Activated CD4-positive, CD25-positive, alpha-beta regulatory T cell treated with anti-CD3 and anti-CD28 coated beads, Interleukin-2, amount 50 U/mL, for 72 hours (primary cell): Measurements from ENCODE around the gene PRR18.

Source experiments
- DNase-seq: peaks from one replicate; pipeline ENCODE4 v3.0.0; 2021

PRR18 gene

DNA sequence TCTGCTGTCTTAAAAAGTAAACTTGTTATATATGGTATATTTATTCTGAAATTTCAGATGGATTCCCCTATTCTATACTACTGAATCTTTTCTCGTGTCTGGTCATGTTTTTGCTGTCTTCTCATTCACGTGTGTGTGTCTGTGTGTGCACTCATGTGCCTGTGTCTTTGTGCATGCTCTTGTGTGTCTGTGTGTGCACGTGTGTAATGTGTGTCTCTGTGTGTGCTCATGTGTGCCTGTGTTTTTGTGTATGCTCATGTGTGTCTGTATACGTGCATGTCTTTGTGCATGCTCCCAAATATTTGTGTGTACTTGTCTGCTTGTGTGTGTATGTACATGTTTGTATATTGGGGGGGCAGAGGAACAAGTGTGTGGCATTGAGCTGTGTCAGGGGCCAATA is 34.0 kb downstream of the PRR18 start:
- no peak for DNase-seq

DNA sequence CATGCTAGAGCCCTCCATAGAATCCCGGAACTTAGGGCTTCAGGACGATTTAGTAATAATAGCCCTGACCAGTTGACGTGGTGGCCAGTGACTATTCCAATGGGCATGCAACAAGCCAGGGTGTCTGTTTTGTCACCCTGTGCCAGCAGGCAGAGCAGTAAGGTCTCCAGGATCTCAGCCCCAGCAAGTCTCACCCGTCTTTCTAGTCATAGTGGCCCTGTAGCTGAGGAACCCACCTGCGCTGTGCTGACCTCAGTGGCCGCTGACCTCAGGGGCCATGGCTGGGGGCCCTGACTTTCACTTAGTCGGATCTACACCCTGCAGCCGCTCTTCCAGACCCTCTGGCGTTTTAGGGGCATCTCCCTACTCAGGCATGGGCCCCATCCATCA is 36.8 kb downstream of the PRR18 start:
- DNase-seq, result no peak

DNA sequence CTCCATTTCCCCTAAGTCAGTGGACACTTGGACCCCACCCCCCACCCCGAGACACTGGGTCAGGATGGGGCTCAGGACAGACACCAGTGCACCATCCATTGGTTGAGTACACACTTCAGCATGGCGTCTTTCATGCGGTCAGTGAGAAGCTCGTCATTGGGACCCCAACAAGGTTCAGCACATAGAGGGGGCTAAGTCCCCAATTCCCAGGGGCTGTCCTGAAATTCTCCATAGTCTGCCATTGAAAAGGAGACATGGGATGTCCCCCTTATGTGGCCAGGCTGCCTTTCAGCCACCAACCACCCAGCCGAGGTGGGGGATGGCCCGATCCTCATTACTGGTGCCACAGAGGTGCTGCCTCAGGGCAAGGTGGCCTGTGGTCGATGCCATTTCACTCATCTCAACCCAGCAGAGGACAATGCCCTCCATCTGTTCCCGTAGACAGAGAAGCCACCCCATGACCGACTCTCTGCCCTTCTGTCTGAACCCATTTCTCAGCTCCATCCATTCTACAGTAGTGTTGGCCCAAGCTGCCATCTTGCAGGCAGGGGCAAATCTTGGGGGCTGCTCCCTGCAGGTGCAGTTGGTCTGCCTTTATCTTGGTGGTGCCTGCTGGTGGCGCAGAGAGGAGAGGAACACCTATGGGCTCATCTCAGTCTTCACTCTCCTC is 37.4 kb downstream of the PRR18 start:
- DNase-seq, result no peak

DNA sequence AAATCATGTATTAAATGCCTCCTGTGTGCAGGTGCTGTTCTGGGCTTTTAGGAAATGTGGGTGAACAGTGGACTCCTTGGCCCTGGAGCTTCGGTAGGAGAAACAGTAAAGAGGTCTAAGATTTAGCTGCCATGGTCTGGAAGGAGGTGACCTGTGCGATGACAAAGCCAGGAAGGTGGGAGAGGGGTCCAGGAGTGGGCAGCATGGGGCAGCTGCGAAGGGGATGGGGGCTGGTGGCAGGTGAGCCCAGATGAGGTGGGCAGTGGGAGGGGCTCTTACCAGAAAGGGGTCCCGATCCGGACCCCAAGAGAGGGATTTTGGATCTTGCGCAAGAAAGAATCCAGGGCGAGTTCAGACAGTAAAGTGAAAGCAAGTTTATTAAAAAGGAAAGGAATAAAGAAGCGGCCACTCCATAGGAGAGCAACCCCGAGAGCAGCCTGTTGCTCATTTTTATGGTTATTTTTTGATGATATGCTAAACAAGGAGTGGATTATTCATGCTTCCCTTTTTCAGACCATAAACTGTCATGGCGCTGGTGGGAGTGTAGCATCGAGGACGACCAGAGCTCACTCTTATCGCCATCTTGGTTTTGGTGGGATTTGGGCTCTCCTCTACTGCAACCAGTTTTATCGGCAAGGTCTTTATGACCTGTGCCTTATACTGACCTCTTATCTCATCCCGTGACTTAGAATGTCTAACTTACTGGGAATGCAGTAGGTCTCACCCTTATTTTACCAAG is 38.7 kb downstream of the PRR18 start:
- no peak for DNase-seq

DNA sequence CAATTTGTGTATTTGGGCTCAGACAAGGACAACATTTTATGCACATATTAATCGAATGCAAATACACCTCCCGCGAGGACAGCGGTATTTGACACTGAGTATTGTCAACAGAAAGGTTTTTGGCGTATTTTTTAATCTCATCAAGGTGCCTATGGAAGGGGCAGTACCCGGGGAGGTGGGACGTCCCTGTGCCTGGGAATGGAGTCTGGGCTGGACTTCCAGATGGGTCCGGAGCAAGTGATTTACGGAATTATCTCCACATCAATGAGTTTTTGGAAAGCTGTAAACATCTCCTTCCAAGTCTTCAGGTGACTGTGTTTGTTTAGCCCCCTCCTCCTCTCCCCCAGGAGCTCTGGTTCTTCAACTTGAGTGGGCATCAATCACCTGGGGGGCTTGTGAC is 39.8 kb downstream of the PRR18 start:
- DNase-seq, result no peak

DNA sequence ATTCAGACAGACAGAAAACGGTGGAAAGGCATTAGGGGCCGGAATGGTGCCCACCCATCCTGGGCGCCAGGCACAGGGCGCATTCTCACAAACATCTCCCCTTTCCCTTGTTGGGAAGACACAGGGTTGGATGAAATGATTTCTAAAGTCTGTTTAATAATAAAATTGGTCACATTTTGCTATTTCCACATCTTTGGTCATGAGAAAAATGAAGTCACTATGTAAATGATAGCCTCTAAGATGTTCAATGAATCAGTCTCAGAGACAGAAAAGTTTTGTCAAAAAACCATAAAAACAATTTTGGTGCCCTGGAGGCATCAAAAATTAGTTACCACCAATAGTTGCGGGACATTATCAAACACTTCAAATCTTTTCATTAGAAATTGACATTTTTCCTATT is 40.7 kb downstream of the PRR18 start:
- no peak for DNase-seq

DNA sequence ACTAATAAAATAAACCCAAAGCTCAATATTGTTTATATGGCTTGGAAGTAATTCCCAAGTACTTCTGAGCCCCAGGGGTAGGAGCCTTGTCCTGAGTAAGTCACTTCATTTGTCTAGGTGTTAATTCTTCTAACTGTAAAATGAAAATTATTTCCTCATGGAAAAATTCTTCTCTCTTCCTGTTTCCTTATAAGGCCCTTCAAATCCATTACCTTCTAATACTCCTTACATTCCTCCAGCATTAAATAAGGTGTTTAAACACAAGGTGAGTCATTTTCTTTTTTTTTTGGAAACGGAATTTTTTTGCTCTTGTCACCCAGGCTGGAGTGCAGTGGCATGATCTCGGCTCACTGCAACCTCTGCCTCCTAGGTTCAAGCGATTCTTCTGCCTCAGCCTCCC is 41.9 kb downstream of the PRR18 start:
- no peak for DNase-seq

DNA sequence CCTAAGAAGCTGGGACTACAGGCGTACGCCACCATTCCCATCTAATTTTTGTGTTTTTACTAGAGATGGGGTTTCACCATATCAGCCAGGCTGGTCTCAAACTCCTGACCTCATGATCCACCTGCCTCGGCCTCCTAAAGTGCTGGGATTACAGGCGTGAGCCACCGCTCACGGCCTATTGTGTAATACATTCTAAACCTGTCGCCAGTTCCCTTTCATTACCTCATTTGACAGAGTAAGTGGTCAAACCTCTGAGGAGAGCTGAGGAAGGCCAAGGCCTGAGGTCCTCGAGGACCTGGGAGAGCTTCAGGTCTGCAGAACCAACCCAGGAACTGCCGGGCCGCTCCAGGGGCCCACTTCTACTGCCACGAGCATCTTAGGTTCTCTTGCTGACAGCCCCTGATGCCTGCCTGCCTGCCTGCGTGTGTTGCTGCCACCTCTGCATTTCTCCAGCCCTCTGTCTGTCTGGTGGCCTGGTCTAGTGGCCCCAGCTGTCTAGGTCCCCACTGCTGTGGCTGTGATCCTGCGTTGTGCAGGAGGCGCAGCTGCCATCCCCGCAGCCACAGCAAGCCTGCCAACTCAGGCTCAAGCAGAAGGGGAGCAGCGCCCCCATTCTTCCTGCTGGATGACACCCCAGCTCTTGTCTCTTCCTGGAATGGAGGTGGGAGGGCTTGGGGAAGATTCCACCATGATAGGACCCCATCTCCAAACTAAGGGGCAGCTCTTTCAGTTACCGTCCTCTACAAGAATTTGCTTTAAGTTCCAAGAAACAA is 45.3 kb downstream of the PRR18 start:
- DNase-seq, result no peak

DNA sequence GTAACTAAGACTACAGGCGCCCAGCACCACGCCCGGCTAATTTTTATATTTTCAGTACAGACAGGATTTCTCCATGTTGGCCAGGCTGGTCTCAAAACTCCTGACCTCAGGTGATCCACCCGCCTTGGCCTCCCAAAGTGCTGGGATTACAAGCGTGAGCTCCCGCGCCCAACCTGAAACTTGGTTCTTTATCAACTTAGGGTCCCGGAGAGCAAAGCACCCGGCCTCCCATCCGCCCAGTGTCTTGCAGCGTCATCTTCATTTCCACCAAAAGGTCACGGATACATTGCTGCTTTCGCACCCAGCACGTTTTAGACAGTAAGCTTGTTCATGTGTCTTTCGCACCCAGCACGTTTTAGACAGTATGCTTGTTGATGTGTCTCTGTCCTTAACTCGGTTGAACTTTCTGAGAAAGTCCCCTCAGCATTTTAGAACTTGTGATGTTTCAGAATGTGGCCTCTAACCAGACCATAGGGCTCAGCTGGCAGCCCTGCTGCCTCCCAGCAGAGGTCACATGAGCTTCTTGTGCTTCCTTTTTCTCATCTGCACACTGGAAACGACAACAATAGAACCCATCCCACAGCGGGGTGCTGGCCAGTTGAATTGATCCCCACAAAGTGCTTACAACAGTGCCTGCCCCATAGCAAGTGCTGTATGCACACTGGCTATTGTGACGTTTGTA is 48.8 kb downstream of the PRR18 start:
- DNase-seq, result no peak

DNA sequence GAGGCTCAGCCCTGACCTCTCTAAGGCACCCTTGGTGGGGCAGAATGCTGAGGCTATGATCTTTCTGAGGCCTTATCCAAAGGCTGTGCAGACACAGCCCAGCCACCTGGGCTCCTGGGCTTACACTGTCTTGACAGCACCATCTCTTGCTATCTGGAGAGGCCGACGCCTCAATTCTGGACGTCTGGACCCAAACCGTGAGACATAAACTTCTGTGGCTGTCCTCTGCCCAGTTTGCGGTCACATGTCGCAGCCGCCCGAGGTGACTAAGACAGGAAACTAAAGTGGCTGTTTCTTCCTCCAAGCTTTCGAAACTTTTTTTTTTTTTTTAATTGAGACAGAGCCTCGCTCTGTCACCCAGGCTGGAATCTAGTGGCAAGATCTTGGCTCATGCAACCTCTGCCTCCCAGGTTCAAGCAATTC is 49.3 kb downstream of the PRR18 start:
- no peak for DNase-seq

DNA sequence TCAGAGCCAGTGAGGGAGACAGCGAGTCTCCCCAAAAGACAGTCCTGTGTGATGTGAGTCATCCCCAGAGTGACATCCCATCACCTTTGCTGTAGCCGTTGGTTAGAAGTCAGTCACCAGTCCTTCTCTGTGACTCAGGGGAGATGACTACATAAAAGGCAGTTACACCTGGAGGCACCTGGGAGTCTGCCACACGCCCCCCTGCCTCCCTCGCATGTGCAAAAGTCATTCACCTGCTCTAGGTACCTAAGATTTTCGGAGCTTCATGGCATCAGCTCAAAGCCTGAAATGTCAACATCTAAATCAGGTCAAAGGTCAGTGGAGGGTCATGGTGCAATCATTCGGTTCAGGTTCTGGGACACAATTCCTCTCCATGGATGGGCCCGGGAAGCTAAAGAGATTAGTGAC is 50.3 kb downstream of the PRR18 start:
- DNase-seq, result no peak
